ENCODE measurements around the gene SH3TC1. TPM values are rescaled to one million over a fixed set of nuclear protein-coding genes. Genes with fewer than 3 reads are reported as not detected.
A peak's percentile ranks its signal among the peaks of the same experiment; 100 is the strongest.

Gene SH3TC1
- total RNA-seq, 6 donors from 2014 or later: 34.1 to 193 (median 81.4) TPM

DNA sequence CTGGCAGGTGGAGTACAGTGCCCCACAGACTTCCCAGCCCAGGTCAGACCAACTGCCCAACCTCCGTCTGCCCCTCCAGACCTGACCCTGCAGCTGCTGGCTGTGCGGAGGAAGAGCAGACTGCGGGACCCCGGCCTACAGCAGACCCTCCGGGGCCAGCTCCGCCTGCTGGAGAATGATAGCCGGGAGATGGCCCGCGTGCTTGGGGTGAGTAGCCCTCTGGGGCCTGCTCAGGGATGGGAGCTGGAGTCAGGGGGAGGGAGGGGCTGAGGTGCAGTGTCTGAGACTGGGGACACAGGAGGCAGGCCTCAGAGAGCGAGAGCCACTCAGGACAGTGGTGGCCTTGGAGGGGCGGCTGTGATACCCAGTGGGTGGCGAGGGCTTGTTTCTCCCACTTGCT, 13.5 kb downstream of the SH3TC1 start:
- Histone ChIP-seq H3K36me3 (peaks cover 0 to 66% (median 37%) of the 10 kb centered on the region in 4 donors), H3K27ac (no peak overlapping the region), H3K9me3 (no peaks in the 10 kb centered on the region), H3K4me1 (peaks cover 4 to 16% (median 11%) of the 10 kb centered on the region in 4 donors), H3K27me3 (no peaks in the 10 kb centered on the region), H3K4me3 (no peak overlapping the region)
- WGBS, 2 donors: 95 to 97% methylated on average over 6 to 12 of the region's 12 CpGs
- TF ChIP-seq EP300 (IDR thresholded peaks at IDR 0.05) (no peak), POLR2AphosphoS5 (IDR thresholded peaks at IDR 0.05) (no peak), POLR2A (IDR thresholded peaks at IDR 0.05) (no peak)
- TF ChIP-seq, protein P1, sequence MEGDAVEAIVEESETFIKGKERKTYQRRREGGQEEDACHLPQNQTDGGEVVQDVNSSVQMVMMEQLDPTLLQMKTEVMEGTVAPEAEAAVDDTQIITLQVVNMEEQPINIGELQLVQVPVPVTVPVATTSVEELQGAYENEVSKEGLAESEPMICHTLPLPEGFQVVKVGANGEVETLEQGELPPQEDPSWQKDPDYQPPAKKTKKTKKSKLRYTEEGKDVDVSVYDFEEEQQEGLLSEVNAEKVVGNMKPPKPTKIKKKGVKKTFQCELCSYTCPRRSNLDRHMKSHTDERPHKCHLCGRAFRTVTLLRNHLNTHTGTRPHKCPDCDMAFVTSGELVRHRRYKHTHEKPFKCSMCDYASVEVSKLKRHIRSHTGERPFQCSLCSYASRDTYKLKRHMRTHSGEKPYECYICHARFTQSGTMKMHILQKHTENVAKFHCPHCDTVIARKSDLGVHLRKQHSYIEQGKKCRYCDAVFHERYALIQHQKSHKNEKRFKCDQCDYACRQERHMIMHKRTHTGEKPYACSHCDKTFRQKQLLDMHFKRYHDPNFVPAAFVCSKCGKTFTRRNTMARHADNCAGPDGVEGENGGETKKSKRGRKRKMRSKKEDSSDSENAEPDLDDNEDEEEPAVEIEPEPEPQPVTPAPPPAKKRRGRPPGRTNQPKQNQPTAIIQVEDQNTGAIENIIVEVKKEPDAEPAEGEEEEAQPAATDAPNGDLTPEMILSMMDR (IDR thresholded peaks at IDR 0.05): no peak
- DNase-seq: peak in 1 of 2 donors; percentile 51
- no peak for ATAC-seq (ENCODE audit: low FRiP score in 2 of 2)

DNA sequence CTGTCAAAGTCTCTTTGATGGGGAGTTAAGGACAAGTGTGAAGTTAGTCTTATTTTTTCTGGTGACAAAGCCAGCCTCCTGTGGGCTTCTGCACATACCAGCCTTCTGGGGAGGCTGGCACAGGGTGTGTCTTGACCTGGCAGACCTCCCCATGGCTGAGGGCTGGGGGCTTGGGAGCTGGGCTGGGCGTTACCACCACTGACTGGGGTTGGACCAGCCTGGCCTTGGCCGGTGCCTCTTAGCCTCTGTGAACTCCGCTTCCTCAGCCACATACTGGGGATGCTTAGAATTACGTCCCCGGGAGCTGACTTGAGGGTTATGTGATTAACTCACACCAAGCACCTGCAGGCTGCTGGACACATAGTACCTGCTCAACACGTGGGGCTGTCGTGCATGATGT, 14.0 kb downstream of the SH3TC1 start:
- no peak overlapping the region for H3K27ac ChIP-seq
- WGBS, 2 donors: 100% methylated on average over 1 of the region's 7 CpGs; no CpG with 5 or more reads in 1 of the 2 donors
- ATAC-seq (ENCODE audit: low FRiP score in 2 of 2) (no peak), DNase-seq (no peak)
- peaks cover 0 to 68% (median 40%) of the 10 kb centered on the region in 4 donors for H3K36me3 ChIP-seq
- H3K27me3 ChIP-seq: no peaks in the 10 kb centered on the region
- H3K4me3 ChIP-seq: no peak overlapping the region
- H3K4me1 ChIP-seq: peaks cover 4 to 16% (median 11%) of the 10 kb centered on the region in 4 donors
- TF ChIP-seq EP300 (IDR thresholded peaks at IDR 0.05) (no peak), POLR2AphosphoS5 (IDR thresholded peaks at IDR 0.05) (no peak), POLR2A (IDR thresholded peaks at IDR 0.05) (no peak)
- TF ChIP-seq, protein P1 (IDR thresholded peaks at IDR 0.05): no peak
- H3K9me3 ChIP-seq: no peaks in the 10 kb centered on the region

DNA sequence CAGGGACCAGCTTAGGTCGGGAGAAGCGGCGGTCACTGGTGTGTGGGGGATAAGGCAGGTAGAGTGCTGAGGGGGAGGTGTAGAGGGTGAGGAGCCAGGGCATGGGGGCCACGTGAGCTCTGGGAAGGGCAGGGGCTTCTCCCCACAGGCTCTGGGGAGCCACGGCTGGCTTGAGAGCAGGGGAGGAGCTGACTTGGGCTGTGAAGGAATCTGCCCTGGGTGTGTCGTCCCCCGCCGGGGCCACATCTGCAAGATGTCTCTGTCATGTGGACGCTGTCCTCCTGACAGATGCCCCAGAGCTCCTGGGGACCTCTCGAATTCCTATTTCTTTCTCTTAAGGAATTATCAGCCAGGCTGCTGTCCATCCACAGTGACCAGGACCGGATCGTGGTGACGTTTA, 15.0 kb downstream of the SH3TC1 start:
- Histone ChIP-seq H3K27me3 (no peaks in the 10 kb centered on the region), H3K36me3 (peaks cover 0 to 73% (median 47%) of the 10 kb centered on the region in 4 donors), H3K4me1 (peaks cover 4 to 16% (median 11%) of the 10 kb centered on the region in 4 donors), H3K9me3 (no peaks in the 10 kb centered on the region), H3K27ac (no peak overlapping the region), H3K4me3 (no peak overlapping the region)
- ATAC-seq (ENCODE audit: low FRiP score in 2 of 2): no peak
- WGBS, 2 donors: 78 to 88% methylated on average over 13 of the region's 13 CpGs
- peak in 1 of 2 donors; percentile 32 for DNase-seq
- TF ChIP-seq POLR2AphosphoS5 (IDR thresholded peaks at IDR 0.05): no peak
- TF ChIP-seq, protein P1 (IDR thresholded peaks at IDR 0.05): no peak
- no peak for TF ChIP-seq POLR2A (IDR thresholded peaks at IDR 0.05)
- TF ChIP-seq EP300 (IDR thresholded peaks at IDR 0.05): no peak

DNA sequence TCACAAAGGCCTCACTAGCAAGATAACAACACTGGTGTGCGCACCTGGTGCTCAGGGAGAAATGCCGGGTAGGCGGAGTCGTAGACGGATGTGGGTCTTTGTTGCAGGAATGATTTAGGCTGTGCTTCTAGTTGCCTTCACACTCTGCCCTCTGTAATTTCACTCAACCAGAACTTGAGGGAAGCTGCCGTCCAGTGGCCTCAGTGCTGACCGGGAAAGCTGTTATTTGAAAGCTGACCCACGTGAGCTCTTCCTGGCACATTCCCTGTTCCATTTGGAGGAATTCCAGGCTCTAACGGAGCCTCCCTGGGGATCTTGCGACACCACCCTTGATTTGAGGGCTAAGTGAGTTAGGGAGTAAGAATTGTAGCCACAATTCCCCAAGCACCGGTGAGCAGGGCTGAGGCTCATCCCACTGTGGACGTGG, 15.9 kb downstream of the SH3TC1 start:
- Histone ChIP-seq H3K27me3 (no peaks in the 10 kb centered on the region), H3K4me1 (peaks cover 4 to 14% (median 11%) of the 10 kb centered on the region in 4 donors), H3K4me3 (no peak overlapping the region), H3K9me3 (no peaks in the 10 kb centered on the region), H3K36me3 (peaks cover 0 to 74% (median 48%) of the 10 kb centered on the region in 4 donors), H3K27ac (no peak overlapping the region)
- DNase-seq: peak in 1 of 2 donors; percentile 70
- WGBS, 2 donors: 50 to 52% methylated on average over 10 to 11 of the region's 12 CpGs
- ATAC-seq (ENCODE audit: low FRiP score in 2 of 2): peak in 1 of 2 donors; percentile 6
- no peak for TF ChIP-seq POLR2A (IDR thresholded peaks at IDR 0.05)
- TF ChIP-seq POLR2AphosphoS5 (IDR thresholded peaks at IDR 0.05): no peak
- TF ChIP-seq EP300 (IDR thresholded peaks at IDR 0.05): no peak
- TF ChIP-seq, protein P1 (IDR thresholded peaks at IDR 0.05): no peak
